Measurements from ENCODE around the gene GPC1. TPM values are rescaled to one million over a fixed set of nuclear protein-coding genes. Genes with fewer than 3 reads are reported as not detected.

GPC1 gene
- total and polyA plus RNA-seq, 2 donors (not counting 1 experiment from before 2014, with no cell fraction given) = 1.2 to 3.3 TPM

DNA sequence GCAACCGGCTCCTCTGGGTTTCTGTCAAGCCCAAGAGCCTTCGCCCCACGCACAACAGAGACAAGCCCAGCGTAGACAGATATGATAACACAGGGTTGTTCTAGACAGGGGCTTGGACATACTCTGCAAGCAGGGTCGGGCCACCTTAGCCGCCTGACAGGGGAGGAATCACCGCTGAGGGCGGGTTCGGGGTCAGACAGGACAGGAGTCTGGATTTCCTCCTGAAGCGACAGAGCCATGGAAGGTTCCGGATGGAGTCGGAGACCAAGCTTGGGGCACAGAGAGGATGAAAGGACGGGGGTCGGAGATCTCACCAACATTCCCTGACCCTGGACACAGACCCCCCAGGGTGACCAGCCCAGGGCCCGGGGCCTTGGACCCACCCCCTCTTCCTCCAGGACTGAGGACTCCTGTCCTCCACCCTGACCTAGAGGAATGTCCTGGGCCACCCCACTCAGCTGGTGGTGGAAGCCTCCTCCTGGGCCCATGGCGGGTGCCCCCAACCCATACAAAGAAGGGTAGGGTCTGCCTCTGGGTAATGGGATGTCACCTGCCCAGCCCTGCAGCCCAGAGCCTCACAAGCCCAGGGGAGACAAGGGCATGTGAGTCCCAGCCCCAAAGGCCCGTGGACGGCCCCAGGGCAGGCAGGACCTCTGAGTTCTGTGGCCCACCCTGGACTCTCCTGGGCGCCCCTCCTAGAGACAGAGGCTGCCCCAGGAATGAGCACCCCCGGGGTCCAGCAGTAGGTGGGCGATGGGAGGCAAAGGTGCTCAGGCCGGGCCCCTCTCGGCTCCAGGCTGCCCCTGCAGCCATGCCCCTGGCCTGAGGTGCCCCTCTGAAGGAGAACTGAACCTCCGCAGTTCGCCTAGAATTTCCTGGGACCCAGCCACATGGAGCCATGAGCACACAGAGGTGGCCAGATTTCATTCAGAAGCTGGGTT lies 44.1 kb upstream of the GPC1 start:
- no peak overlapping the region for H3K4me3 ChIP-seq (ENCODE audit: control extremely low read depth in 1 of 5, extremely low read depth in 1 of 5, insufficient read depth in 1 of 5, low read depth in 2 of 5, low read length in 4 of 5)
- H3K27ac ChIP-seq (ENCODE audit: low read length in 2 of 2) = no peak overlapping the region
- ChIA-PET CTCF (no interaction called here), POLR2A (no interaction called here)
- no peak overlapping the region for H3K9ac ChIP-seq (ENCODE audit: low read length)
- H3K27ac Mint-ChIP-seq = no peak overlapping the region
- no peaks in the 10 kb centered on the region for H4K20me1 ChIP-seq (ENCODE audit: control insufficient read depth, insufficient read depth, low read length, poor library complexity, severe bottlenecking)
- H3K27me3 Mint-ChIP-seq = no peaks in the 10 kb centered on the region
- H3K4me1 Mint-ChIP-seq = no peaks in the 10 kb centered on the region
- no peaks in the 10 kb centered on the region for H3K27me3 ChIP-seq (replicated peaks in 1 of 4; ENCODE audit: control extremely low read depth in 1 of 4, control insufficient read depth in 3 of 4, insufficient read depth in 4 of 4, low read length in 3 of 4)
- no peaks in the 10 kb centered on the region for H3K4me1 ChIP-seq (ENCODE audit: control insufficient read depth in 2 of 2, insufficient read depth in 2 of 2, low read length in 2 of 2)
- no peak overlapping the region for H2AFZ ChIP-seq (ENCODE audit: insufficient read depth, low read depth, low read length, poor library complexity, severe bottlenecking)
- no peaks in the 10 kb centered on the region for H3K9me3 Mint-ChIP-seq (ENCODE audit: insufficient read depth)
- no peaks in the 10 kb centered on the region for H3K79me2 ChIP-seq (ENCODE audit: control insufficient read depth, insufficient read depth, low read length)
- WGBS (ENCODE audit: insufficient coverage) = 89% methylated on average over 25 of the region's 25 CpGs
- ATAC-seq (ENCODE audit: low read depth) (no peak), DNase-seq (no peak)
- TF ChIP-seq, protein P1, sequence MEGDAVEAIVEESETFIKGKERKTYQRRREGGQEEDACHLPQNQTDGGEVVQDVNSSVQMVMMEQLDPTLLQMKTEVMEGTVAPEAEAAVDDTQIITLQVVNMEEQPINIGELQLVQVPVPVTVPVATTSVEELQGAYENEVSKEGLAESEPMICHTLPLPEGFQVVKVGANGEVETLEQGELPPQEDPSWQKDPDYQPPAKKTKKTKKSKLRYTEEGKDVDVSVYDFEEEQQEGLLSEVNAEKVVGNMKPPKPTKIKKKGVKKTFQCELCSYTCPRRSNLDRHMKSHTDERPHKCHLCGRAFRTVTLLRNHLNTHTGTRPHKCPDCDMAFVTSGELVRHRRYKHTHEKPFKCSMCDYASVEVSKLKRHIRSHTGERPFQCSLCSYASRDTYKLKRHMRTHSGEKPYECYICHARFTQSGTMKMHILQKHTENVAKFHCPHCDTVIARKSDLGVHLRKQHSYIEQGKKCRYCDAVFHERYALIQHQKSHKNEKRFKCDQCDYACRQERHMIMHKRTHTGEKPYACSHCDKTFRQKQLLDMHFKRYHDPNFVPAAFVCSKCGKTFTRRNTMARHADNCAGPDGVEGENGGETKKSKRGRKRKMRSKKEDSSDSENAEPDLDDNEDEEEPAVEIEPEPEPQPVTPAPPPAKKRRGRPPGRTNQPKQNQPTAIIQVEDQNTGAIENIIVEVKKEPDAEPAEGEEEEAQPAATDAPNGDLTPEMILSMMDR (IDR thresholded peaks at IDR 0.05) = no peak
- TF ChIP-seq EZH2 (IDR thresholded peaks at IDR 0.05; ENCODE audit: borderline replicate concordance, insufficient read depth, low read depth, low read length, poor library complexity, severe bottlenecking) = no peak
- H3K9me3 ChIP-seq (ENCODE audit: control extremely low read depth in 1 of 3, control insufficient read depth in 2 of 3, insufficient read depth in 1 of 3, low read length in 2 of 3) = no peaks in the 10 kb centered on the region
- H3K4me2 ChIP-seq (replicated peaks; ENCODE audit: low read depth, low read length, poor library complexity, severe bottlenecking) = no peak overlapping the region
- H3K4me3 Mint-ChIP-seq = no peak overlapping the region
- H3K36me3 ChIP-seq (replicated peaks in 1 of 2; ENCODE audit: control extremely low read depth in 1 of 2, control insufficient read depth in 1 of 2, extremely low read depth in 1 of 2, insufficient read depth in 2 of 2, low read length in 1 of 2) = no peaks in the 10 kb centered on the region
- intact Hi-C loops (cut with micrococcal nuclease) = no loop called here
